Measurements from ENCODE around the gene JPH4. TPM values are rescaled to one million over a fixed set of nuclear protein-coding genes. Genes with fewer than 3 reads are reported as not detected.

JPH4 gene
- total RNA-seq, 1 donor from 2014 or later: 0.19 TPM

- no peaks in the 10 kb centered on the region for H3K27me3 ChIP-seq (ENCODE audit: low read depth)
- intact Hi-C loops (cut with micrococcal nuclease): no loop called here
- no peaks in the 10 kb centered on the region for H3K9me3 ChIP-seq (replicated peaks)
- peaks cover 23% of the 10 kb centered on the region for H3K36me3 ChIP-seq
- H3K27ac ChIP-seq (replicated peaks): no peak overlapping the region
- peak; percentile 54 for DNase-seq
- peaks cover 35% of the 10 kb centered on the region for H3K4me1 ChIP-seq
- TF ChIP-seq CTCF (IDR thresholded peaks at IDR 0.05; ENCODE audit: borderline replicate concordance): peak; percentile 86
- H3K4me3 ChIP-seq: no peak overlapping the region
Measured at GRCh38 chr14:23559010-23559925, 19.3 kb downstream of the JPH4 start.

GRCh38 chr14:23558346-23559009 lies 20.1 kb downstream of the JPH4 start:
- H3K4me3 ChIP-seq: no peak overlapping the region
- TF ChIP-seq CTCF (IDR thresholded peaks at IDR 0.05; ENCODE audit: borderline replicate concordance): no peak

GRCh38 chr14:23557946-23558345 lies 20.6 kb downstream of the JPH4 start:
- no peak for TF ChIP-seq CTCF (IDR thresholded peaks at IDR 0.05; ENCODE audit: borderline replicate concordance)
- H3K27ac ChIP-seq (replicated peaks): no peak overlapping the region
- no peaks in the 10 kb centered on the region for H3K9me3 ChIP-seq (replicated peaks)
- H3K36me3 ChIP-seq: peaks cover 23% of the 10 kb centered on the region
- intact Hi-C loops (cut with micrococcal nuclease): no loop called here
- peaks cover 35% of the 10 kb centered on the region for H3K4me1 ChIP-seq
- no peak overlapping the region for H3K4me3 ChIP-seq
- no peaks in the 10 kb centered on the region for H3K27me3 ChIP-seq (ENCODE audit: low read depth)
- DNase-seq: no peak

More at GRCh38 chr14:23558346-23559009, 20.1 kb downstream of the JPH4 start:
- H3K36me3 ChIP-seq: peaks cover 23% of the 10 kb centered on the region
- peaks cover 35% of the 10 kb centered on the region for H3K4me1 ChIP-seq
- H3K9me3 ChIP-seq (replicated peaks): no peaks in the 10 kb centered on the region
- intact Hi-C loops (cut with micrococcal nuclease): no loop called here
- H3K27ac ChIP-seq (replicated peaks): no peak overlapping the region
- no peak for DNase-seq
- H3K27me3 ChIP-seq (ENCODE audit: low read depth): no peaks in the 10 kb centered on the region

GRCh38 chr14:23557521-23557920 lies 21.1 kb downstream of the JPH4 start:
- peak overlapping the region; percentile 80 for H3K4me3 ChIP-seq
- intact Hi-C loops (cut with micrococcal nuclease): no loop called here

More at GRCh38 chr14:23557521-23557920, 21.1 kb downstream of the JPH4 start:
- Histone ChIP-seq H3K4me1 (peaks cover 35% of the 10 kb centered on the region), H3K27ac (replicated peaks) (no peak overlapping the region), H3K27me3 (ENCODE audit: low read depth) (no peaks in the 10 kb centered on the region), H3K9me3 (replicated peaks) (no peaks in the 10 kb centered on the region), H3K36me3 (peaks cover 23% of the 10 kb centered on the region)
- TF ChIP-seq CTCF (IDR thresholded peaks at IDR 0.05; ENCODE audit: borderline replicate concordance): no peak
- DNase-seq: no peak
